GM18502 (cell line): Measurements from ENCODE around the gene CACNA1B.
"Not testable (repeated sequence)": the region's sequence is repeated elsewhere in the genome, so short reads cannot be mapped to it uniquely, and the experiment has no call there.

Experiments used
- ATAC-seq: cut with Tn5 transposase; IDR thresholded peaks from one replicate; pipeline ENCODE4 v1.9.1; 2021; ENCODE audit warnings: mild to moderate bottlenecking; ENCODE audit not compliant: unreplicated experiment, poor library complexity

The CACNA1B gene

GRCh38 chr9:138155788-138156187 lies 278.2 kb downstream of the CACNA1B start:
- ATAC-seq, result not testable (repeated sequence)

GRCh38 chr9:138166793-138167192 lies 289.2 kb downstream of the CACNA1B start:
- not testable (repeated sequence) for ATAC-seq
